HepG2 (cell line): ENCODE data around the gene SPANXD.

ENCODE experiments used
- HIVEP1 ChIP-seq: sonication (generic); formaldehyde crosslinking; IDR thresholded peaks from 2 replicates; pipeline ENCODE4 v1.4.0; 2020; ENCODE audit warnings: mild to moderate bottlenecking, missing genetic modification reagents
- MTF1 ChIP-seq: sonication (generic); formaldehyde crosslinking; IDR thresholded peaks from 2 replicates; pipeline ENCODE4 v1.5.0; 2020; ENCODE audit warnings: missing genetic modification reagents
- SP5 ChIP-seq: IDR thresholded peaks from 2 replicates; pipeline ENCODE4 v1.6.1; 2016; ENCODE audit warnings: low read depth, borderline replicate concordance
- TOPORS ChIP-seq: sonication (generic); formaldehyde crosslinking; IDR thresholded peaks from 2 replicates; pipeline ENCODE4 v1.8.0; 2023; ENCODE audit warnings: mild to moderate bottlenecking, missing genetic modification reagents
- ZBTB8A ChIP-seq: sonication (generic); formaldehyde crosslinking; IDR thresholded peaks from 2 replicates; pipeline ENCODE4 v1.4.0; 2020; ENCODE audit warnings: mild to moderate bottlenecking, low read depth, missing genetic modification reagents, borderline replicate concordance
- ZNF430 ChIP-seq: sonication (generic); formaldehyde crosslinking; IDR thresholded peaks from 2 replicates; pipeline ENCODE4 v1.9.0; 2021; ENCODE audit warnings: mild to moderate bottlenecking, missing genetic modification reagents

GRCh38 chrX:141701072-141701471 is 2.5 kb upstream of the SPANXD start:
- no peak for TF ChIP-seq ZBTB8A (CRISPR knock-in tag)
- no peak for TF ChIP-seq ZNF430 (CRISPR knock-in tag)
- no peak for TF ChIP-seq HIVEP1 (CRISPR knock-in tag)
- TF ChIP-seq MTF1 (CRISPR knock-in tag): no peak
- TF ChIP-seq SP5: no peak
- no peak for TF ChIP-seq TOPORS (CRISPR knock-in tag)
